ENCODE results near the gene SDHAF1.

DNA sequence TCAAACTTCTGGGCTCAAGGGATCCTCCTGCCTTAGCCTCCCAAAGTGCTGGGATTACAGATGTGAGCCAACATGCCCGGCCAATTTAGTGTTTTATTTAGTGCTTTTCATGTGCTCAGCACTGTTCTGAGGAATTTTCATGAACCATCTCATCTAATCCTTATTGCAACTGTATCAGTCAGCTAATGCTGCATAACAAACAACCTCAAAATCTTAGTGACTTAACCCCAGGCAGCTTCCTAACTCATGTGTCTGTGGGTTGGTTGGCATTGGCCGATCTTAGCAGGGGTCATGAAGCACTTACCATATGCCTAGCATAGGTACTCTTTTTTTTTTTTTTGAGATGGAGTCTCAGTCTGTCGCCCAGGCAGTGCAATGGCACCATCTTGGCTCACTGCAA, 6.2 kb upstream of the SDHAF1 start:
- TF ChIP-seq, protein P1, sequence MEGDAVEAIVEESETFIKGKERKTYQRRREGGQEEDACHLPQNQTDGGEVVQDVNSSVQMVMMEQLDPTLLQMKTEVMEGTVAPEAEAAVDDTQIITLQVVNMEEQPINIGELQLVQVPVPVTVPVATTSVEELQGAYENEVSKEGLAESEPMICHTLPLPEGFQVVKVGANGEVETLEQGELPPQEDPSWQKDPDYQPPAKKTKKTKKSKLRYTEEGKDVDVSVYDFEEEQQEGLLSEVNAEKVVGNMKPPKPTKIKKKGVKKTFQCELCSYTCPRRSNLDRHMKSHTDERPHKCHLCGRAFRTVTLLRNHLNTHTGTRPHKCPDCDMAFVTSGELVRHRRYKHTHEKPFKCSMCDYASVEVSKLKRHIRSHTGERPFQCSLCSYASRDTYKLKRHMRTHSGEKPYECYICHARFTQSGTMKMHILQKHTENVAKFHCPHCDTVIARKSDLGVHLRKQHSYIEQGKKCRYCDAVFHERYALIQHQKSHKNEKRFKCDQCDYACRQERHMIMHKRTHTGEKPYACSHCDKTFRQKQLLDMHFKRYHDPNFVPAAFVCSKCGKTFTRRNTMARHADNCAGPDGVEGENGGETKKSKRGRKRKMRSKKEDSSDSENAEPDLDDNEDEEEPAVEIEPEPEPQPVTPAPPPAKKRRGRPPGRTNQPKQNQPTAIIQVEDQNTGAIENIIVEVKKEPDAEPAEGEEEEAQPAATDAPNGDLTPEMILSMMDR (conservative IDR thresholded peaks at IDR 0.05), result no peak
- TF ChIP-seq EZH2 (IDR thresholded peaks at IDR 0.05; ENCODE audit: low read depth), result no peak
